Eye (tissue), 1 donor: ENCODE measurements around the gene CARD16.
"Not testable (repeated sequence)": the region's sequence is repeated elsewhere in the genome, so short reads cannot be mapped to it uniquely, and the experiment has no call there.

Experiments used
- DNase-seq: peaks from one replicate; pipeline ENCODE4 v3.0.0-alpha.2; 2015

The CARD16 gene

DNA sequence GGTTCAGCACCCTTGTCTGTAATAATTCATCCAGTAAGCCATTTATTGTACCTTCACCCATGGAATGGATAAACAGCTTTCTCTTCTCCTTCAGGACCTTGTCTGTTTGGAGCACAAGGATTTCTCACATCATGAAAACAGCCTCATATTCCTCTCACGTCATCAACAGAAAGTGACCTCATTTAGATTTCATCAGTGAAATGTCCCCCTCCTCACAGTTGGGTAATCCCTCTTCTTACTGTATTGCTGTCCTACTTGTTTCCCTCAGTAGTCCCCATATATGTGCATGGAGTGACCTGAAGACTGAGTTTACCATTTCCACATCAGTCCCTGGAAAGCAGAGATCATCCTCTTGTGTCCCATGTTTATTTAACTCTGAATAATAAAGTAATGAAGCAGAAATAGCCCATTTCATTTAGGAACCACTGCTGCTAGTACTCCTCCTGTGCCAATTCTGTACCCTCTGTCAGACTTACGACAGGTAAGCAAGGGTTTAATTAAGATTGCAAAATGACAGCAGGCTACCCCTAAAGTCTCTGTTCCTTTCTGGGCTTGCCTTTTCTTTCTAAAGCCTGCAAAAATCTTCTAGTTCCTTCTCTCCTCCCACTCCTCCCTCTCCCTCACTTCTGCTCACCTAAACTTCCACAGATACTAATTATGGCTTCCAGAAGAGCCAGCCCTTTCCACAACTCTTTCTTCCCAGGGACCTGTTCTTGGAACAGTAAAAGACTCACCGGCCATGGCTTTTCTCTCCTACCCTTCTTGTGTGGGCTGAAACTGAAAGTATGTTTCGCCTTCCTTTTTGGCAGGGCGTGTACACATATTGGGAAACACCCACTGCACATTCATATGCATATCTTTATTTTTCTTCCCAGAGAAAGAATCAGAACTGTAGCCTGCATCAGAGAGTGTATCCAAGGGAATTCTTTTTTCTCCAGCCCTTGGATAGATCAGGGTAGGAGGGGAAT, at the start of gene CARD16:
TSS of gene CARD16 (minus strand) at position 779 of the 968 bp plus-strand sequence. CDS start at position 741, 38 bp downstream.
- not testable (repeated sequence) for DNase-seq

GRCh38 chr11:105092256-105093239, 47.4 kb upstream of the CARD16 start:
- no peak for DNase-seq

DNA sequence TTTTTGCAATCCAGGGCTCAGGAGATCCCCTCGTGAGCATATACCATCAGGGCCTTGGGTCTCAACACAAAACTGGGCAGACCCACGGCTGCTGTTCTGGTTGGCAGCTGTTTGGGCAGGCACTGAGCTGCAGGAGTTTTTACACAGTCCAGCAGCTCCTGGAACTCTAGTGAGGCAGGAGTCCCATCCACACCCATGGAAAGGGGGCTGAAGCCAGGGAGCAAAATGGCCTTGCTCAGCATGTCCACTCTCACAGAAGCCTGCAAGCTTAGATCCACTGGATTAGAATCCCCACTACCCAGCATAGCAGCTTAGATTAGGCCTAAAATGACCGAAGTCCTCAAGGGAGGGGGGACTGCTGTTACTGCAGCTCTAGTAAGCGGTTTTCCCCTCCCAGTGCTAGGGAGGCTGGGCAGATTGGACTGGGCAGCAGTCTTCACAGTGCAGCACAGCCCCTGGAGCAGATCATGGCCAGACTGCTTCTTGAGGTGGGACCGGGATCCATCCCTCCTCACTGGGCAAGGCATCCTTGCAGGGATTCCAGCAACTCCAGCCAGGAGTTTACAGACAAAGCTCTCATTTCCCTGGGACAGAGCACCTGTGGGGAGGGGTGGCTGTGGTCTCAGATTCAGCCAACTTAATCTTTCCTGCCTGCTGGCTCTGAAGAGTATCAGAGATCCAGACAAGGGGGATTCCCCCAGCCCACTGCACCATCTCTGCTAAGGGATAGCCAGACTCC, 36.4 kb upstream of the CARD16 start:
- DNase-seq: no peak

GRCh38 chr11:105080171-105080906, 35.2 kb upstream of the CARD16 start:
- not testable (repeated sequence) for DNase-seq

- DNase-seq: no peak
Observed at GRCh38 chr11:105078283-105078682, 33.1 kb upstream of the CARD16 start.

DNA sequence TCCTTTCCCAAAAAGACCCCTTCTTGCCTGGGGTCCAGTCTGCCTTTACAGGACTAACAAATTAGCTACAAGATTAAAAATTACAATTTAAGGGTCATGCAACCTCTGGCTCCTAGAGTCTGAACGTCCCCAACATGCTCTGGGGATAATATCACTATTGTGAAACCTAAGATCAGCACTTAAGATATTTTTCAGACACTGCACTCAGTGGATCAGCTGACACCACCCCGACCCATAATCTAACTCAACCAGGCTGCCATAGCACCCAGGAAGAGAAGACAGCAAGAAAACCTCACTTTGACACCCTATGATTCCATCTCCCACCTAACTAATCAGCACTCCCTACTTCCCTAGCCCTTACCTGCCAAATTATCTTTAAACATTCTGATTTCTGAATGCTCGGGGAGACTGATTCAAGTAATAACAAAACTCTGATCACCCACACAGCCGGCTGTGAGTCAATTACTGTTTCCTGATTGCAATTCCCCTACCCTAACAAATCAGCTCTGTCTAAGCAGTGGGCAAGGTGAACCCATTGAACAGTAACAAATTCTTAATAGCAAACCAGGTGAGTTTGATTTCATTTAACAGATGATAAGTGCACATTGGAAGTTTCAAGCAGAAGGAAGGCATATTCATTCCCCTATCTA, 32.1 kb upstream of the CARD16 start:
- DNase-seq: not testable (repeated sequence)

DNA sequence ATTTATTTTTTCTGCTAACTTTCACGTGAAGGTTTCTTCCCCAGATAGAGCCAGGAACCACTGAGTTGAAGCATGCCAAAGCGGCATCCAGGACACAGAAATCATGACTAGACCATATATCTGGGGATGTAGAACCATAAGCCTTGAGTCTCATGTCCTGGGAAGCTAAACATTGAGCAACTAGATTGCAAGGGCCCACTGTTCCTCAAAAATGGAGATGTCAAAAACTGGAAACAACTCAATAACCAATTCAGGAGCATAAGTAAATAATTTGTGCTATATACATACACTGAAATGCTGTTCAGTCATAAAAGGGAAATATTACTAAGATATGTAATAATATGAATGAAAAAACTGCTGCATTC, 29.0 kb upstream of the CARD16 start:
- no peak for DNase-seq

GRCh38 chr11:105073456-105074165, 28.5 kb upstream of the CARD16 start:
- no peak for DNase-seq

DNA sequence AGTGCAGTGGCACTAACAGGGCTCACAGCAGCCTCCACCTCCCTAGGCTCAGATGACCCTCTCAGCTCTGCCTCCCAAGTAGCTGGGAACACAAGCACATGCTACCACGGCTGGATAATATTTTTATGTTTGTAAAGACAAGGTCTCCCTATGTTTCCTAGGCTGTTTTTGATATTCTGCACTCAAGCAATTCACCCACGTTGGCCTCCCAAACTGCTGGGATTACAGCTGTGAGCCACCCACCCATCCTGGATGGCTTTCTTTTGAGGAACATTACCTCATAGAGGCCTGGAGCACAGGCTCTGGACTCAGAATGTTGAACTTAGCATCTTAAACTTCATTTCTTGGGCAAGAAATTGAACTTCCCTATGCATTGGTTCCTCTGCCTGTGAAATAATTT, 26.9 kb upstream of the CARD16 start:
- DNase-seq: not testable (repeated sequence)

- DNase-seq: no peak
Observed at GRCh38 chr11:105071089-105071732, 26.1 kb upstream of the CARD16 start.

- DNase-seq: no peak
Observed at GRCh38 chr11:105070306-105070705, 25.2 kb upstream of the CARD16 start.

- not testable (repeated sequence) for DNase-seq
Observed at GRCh38 chr11:105069749-105070148, 24.6 kb upstream of the CARD16 start.

DNA sequence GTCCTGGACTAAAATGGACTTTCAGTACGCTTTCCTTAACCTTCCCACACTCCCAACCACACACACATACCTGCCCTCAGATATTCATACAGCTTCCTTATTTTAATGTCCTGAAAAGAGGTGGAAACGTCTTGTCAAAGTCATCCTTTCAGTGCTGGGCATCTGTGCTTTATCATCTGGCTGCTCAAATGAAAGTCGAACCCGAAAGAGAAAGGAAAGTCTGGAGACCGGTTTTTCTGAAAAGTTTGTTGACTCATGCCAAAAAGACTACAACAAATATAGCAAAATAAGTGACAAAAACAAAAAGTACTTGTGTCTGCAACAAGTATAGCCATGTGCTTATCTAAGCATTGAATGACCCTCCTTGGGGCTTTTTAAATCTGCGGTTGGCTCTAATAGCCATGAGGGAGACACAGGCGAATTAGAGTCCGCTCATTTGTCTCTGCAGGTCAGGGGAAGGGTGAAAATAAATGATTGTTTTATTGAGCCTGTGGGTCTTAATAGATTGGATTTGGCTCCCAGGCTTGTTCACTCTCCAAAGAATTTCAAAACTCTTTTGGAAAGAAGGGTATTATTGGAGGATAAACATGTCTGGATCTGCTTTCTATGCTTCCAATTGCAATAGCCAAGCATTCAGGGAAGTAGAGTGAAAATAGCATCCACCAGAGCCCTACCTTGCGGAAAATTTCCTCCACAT, 18.3 kb upstream of the CARD16 start:
- not testable (repeated sequence) for DNase-seq

DNA sequence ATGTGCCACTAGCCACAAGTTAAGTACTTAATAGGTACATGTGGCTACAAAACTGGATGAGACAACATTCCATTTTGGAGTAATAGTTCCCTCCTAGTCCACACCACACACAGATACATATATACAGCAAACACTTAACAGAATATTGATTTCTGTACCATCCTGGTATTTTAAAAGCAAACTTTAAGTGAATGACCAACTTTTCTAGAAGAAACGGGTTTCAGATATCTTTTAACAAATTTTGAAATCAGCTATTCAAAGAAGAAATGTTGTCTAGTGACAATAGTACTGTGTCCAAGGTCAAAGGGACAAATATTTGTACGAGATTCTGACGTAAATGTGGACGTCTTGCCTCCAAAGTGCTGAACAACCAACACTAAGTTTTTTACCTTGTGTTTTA, 12.3 kb upstream of the CARD16 start:
- no peak for DNase-seq

- DNase-seq: no peak
Observed at GRCh38 chr11:105056446-105056845, 11.3 kb upstream of the CARD16 start.

DNA sequence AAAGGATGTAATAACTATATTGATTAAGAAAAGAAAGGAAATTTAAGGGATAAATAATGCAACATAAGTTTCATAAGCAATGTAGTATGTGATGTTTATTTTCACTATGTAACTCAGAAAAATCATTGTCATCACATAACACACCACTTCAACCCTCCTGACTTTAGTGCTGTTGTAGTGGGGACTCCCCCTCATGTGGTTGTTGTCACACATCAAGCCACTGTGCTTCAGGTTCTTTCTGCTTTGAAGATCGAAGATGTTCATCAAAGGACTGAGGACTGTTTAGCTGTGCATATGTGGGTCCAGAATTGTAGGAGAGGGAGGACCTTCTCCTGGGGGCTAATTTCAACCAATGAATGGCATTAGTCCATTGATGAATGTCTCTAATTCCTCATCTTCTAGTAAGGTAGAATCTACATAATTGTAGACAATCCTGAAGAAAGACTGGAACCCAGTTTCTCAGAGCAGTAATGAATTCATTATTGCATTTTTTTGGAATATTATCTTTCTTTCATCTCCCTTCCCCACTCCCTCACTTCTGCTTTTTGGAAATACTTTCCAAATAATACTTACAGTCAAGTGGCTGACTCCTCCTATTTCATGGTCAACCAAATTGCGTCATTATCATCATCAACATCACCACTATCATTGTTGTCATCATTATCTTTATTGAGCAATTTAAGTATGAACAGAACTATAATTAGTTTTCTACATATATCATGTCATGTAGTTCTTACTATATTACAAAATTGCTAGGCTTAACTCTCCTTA, 9.8 kb upstream of the CARD16 start:
- DNase-seq: no peak

- DNase-seq: no peak
Observed at GRCh38 chr11:105052487-105052886, 7.4 kb upstream of the CARD16 start.

GRCh38 chr11:105051559-105051958, 6.4 kb upstream of the CARD16 start:
- no peak for DNase-seq

DNA sequence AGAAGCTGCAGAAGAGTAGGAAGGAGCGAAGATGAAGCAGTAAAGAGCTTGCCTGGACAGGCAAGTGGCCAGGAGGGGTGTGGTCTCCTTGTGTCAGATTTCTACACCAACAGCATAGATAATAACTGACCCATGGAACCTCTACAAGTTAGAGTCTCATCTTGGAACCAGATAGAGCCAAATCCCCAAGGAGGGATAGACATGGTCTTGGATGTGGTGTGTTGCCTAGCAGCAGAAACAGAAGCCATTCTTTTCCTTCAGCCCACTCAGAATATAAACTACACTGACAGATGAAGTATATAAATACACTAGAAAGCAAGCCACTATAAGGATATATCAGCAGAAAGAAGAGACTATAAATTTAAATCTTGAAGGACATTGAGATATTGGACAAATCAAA, 4.3 kb upstream of the CARD16 start:
- DNase-seq: no peak
